PC-9 (cell line): ENCODE data around the gene MFSD11.

Experiments
- EZH2 ChIP-seq: fragments of 200-600 bp; sonication (generic); IDR thresholded peaks from 2 replicates; pipeline ENCODE4 v1.8.0; 2017; ENCODE audit warnings: antibody characterized with exemption, low read depth
- TF ChIP-seq, protein P1 (sequence below): fragments of 200-600 bp; sonication (generic); conservative IDR thresholded peaks from 2 replicates; pipeline ENCODE4 v1.6.1; 2017; ENCODE audit warnings: mixed run types, antibody characterized with exemption, mild to moderate bottlenecking, moderate library complexity

DNA sequence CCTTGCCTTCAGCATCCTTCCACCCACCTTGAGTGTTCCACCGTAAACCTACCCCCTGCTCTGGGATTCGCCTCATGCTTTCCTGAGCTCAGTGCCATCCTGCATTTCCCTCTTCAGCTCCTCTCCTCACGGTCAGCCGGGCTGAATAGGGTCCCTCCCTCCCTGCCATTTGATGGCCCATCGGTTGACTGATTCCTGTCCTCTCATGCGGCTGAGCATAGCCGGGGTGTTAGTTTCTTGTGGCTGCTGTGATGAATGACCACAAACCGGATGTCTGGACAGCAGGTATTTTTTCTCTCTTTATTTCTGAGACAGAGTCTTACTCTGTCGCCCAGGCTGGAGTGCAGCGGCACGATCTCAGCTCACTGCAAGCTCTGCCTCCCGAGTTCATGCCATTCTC lies 86.2 kb downstream of the MFSD11 start:
- TF ChIP-seq, protein P1, sequence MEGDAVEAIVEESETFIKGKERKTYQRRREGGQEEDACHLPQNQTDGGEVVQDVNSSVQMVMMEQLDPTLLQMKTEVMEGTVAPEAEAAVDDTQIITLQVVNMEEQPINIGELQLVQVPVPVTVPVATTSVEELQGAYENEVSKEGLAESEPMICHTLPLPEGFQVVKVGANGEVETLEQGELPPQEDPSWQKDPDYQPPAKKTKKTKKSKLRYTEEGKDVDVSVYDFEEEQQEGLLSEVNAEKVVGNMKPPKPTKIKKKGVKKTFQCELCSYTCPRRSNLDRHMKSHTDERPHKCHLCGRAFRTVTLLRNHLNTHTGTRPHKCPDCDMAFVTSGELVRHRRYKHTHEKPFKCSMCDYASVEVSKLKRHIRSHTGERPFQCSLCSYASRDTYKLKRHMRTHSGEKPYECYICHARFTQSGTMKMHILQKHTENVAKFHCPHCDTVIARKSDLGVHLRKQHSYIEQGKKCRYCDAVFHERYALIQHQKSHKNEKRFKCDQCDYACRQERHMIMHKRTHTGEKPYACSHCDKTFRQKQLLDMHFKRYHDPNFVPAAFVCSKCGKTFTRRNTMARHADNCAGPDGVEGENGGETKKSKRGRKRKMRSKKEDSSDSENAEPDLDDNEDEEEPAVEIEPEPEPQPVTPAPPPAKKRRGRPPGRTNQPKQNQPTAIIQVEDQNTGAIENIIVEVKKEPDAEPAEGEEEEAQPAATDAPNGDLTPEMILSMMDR = no peak
- TF ChIP-seq EZH2 = no peak
